Activated T-cell treated with anti-CD3 and anti-CD28 coated beads, Interleukin-2, amount 50 U/mL, for 4 hours (primary cell): Measurements from ENCODE around the gene IYD. TPM values are rescaled to one million over a fixed set of nuclear protein-coding genes. Genes with fewer than 3 reads are reported as not detected.

Experiments used
- ATAC-seq, 2 donors: fragments of 200-7000 bp; cut with Tn5 transposase; one replicate each; pipeline ENCODE4 v1.10.0; 2021
- DNase-seq: peaks from one replicate; pipeline ENCODE4 v3.0.0-alpha.2; 2020
- H3K27me3 Mint-ChIP-seq: one replicate; pipeline ENCODE4 v1.8.0; 2021; ENCODE audit warnings: low read depth, mixed read lengths
- H3K36me3 Mint-ChIP-seq: one replicate; pipeline ENCODE4 v1.8.0; 2022; ENCODE audit warnings: mixed read lengths; ENCODE audit not compliant: insufficient read depth
- H3K4me1 Mint-ChIP-seq: one replicate; pipeline ENCODE4 v1.8.0; 2021; ENCODE audit warnings: low read depth, mixed read lengths
- H3K4me3 Mint-ChIP-seq: one replicate; pipeline ENCODE4 v1.8.0; 2021; ENCODE audit warnings: mild to moderate bottlenecking, moderate library complexity, mixed read lengths
- H3K9me3 Mint-ChIP-seq: one replicate; pipeline ENCODE4 v1.8.0; 2021; ENCODE audit warnings: mixed read lengths
- total RNA-seq, 3 donors: library from RNA; stranded (reverse); gene quantifications; one replicate each; pipeline ENCODE4 v1.2.1, GENCODE V29; 2021

IYD gene
- under 1 TPM in 1 of 3 donors, not detected in 2; 0.03 TPM for total RNA-seq

- ATAC-seq (no peak), DNase-seq (no peak)
- no peaks in the 10 kb centered on the region for H3K4me1 Mint-ChIP-seq
- H3K4me3 Mint-ChIP-seq = no peak within 1 kb of the TSS
- no peaks in the 10 kb centered on the region for H3K36me3 Mint-ChIP-seq
- peaks cover 3% of the 10 kb centered on the region for H3K27me3 Mint-ChIP-seq
- no peaks in the 10 kb centered on the region for H3K9me3 Mint-ChIP-seq
These were observed at the start of gene IYD for GRCh38 chr6:150368762-150369161. Gene IYD (plus strand): TSS chr6:150369012. CDS start chr6:150369032, 20 bp downstream.

- Mint-ChIP-seq H3K9me3 (no peaks in the 10 kb centered on the region), H3K27me3 (peaks cover 11% of the 10 kb centered on the region), H3K36me3 (no peaks in the 10 kb centered on the region), H3K4me1 (no peaks in the 10 kb centered on the region), H3K4me3 (no peak overlapping the region)
- DNase-seq (no peak), ATAC-seq (no peak)
These were observed 48.9 kb upstream of the IYD start for GRCh38 chr6:150319924-150320323.

- Mint-ChIP-seq H3K9me3 (no peaks in the 10 kb centered on the region), H3K4me1 (no peaks in the 10 kb centered on the region), H3K4me3 (no peak overlapping the region), H3K36me3 (no peaks in the 10 kb centered on the region), H3K27me3 (peaks cover 11% of the 10 kb centered on the region)
- no peak for DNase-seq
- no peak for ATAC-seq
These were observed 48.4 kb upstream of the IYD start for GRCh38 chr6:150320442-150320841.

- no peak overlapping the region for H3K4me3 Mint-ChIP-seq
- H3K27me3 Mint-ChIP-seq = peaks cover 6% of the 10 kb centered on the region
- no peak for ATAC-seq
- H3K4me1 Mint-ChIP-seq = no peaks in the 10 kb centered on the region
- no peaks in the 10 kb centered on the region for H3K9me3 Mint-ChIP-seq
- no peaks in the 10 kb centered on the region for H3K36me3 Mint-ChIP-seq
- DNase-seq = no peak
These were observed 46.3 kb upstream of the IYD start for GRCh38 chr6:150322466-150322871.

GRCh38 chr6:150323205-150323604 lies 45.6 kb upstream of the IYD start:
- no peaks in the 10 kb centered on the region for H3K36me3 Mint-ChIP-seq
- H3K4me1 Mint-ChIP-seq = no peaks in the 10 kb centered on the region
- ATAC-seq (no peak), DNase-seq (no peak)
- no peaks in the 10 kb centered on the region for H3K9me3 Mint-ChIP-seq
- H3K4me3 Mint-ChIP-seq = no peak overlapping the region
- peaks cover 6% of the 10 kb centered on the region for H3K27me3 Mint-ChIP-seq

GRCh38 chr6:150324044-150324443 lies 44.8 kb upstream of the IYD start:
- no peaks in the 10 kb centered on the region for H3K36me3 Mint-ChIP-seq
- ATAC-seq (no peak), DNase-seq (no peak)
- H3K27me3 Mint-ChIP-seq = peaks cover 4% of the 10 kb centered on the region
- no peaks in the 10 kb centered on the region for H3K9me3 Mint-ChIP-seq
- H3K4me3 Mint-ChIP-seq = no peak overlapping the region
- H3K4me1 Mint-ChIP-seq = no peaks in the 10 kb centered on the region

GRCh38 chr6:150325066-150325772 lies 43.6 kb upstream of the IYD start:
- no peaks in the 10 kb centered on the region for H3K4me1 Mint-ChIP-seq
- DNase-seq = no peak
- ATAC-seq = no peak
- H3K27me3 Mint-ChIP-seq = peaks cover 4% of the 10 kb centered on the region
- no peaks in the 10 kb centered on the region for H3K36me3 Mint-ChIP-seq
- H3K4me3 Mint-ChIP-seq = no peak overlapping the region
- no peaks in the 10 kb centered on the region for H3K9me3 Mint-ChIP-seq

GRCh38 chr6:150327117-150327774 lies 41.6 kb upstream of the IYD start:
- H3K9me3 Mint-ChIP-seq = no peaks in the 10 kb centered on the region
- DNase-seq (no peak), ATAC-seq (no peak)
- H3K36me3 Mint-ChIP-seq = no peaks in the 10 kb centered on the region
- H3K27me3 Mint-ChIP-seq = peaks cover under 1% of the 10 kb centered on the region
- no peak overlapping the region for H3K4me3 Mint-ChIP-seq
- no peaks in the 10 kb centered on the region for H3K4me1 Mint-ChIP-seq

GRCh38 chr6:150328744-150329405 lies 39.9 kb upstream of the IYD start:
- no peak for ATAC-seq
- H3K36me3 Mint-ChIP-seq = no peaks in the 10 kb centered on the region
- H3K9me3 Mint-ChIP-seq = no peaks in the 10 kb centered on the region
- no peaks in the 10 kb centered on the region for H3K27me3 Mint-ChIP-seq
- H3K4me1 Mint-ChIP-seq = no peaks in the 10 kb centered on the region
- no peak for DNase-seq
- no peak overlapping the region for H3K4me3 Mint-ChIP-seq

GRCh38 chr6:150331344-150331743 lies 37.5 kb upstream of the IYD start:
- Mint-ChIP-seq H3K4me3 (no peak overlapping the region), H3K4me1 (no peaks in the 10 kb centered on the region), H3K9me3 (no peaks in the 10 kb centered on the region), H3K36me3 (no peaks in the 10 kb centered on the region), H3K27me3 (peaks cover 5% of the 10 kb centered on the region)
- ATAC-seq (no peak), DNase-seq (no peak)

GRCh38 chr6:150332939-150333584 lies 35.8 kb upstream of the IYD start:
- no peaks in the 10 kb centered on the region for H3K9me3 Mint-ChIP-seq
- no peak overlapping the region for H3K4me3 Mint-ChIP-seq
- ATAC-seq (no peak), DNase-seq (no peak)
- H3K27me3 Mint-ChIP-seq = peaks cover 9% of the 10 kb centered on the region
- H3K4me1 Mint-ChIP-seq = no peaks in the 10 kb centered on the region
- H3K36me3 Mint-ChIP-seq = no peaks in the 10 kb centered on the region

GRCh38 chr6:150333585-150333941 lies 35.2 kb upstream of the IYD start:
- no peak overlapping the region for H3K4me3 Mint-ChIP-seq
- H3K27me3 Mint-ChIP-seq = peaks cover 9% of the 10 kb centered on the region
- ATAC-seq (no peak), DNase-seq (no peak)
- no peaks in the 10 kb centered on the region for H3K9me3 Mint-ChIP-seq
- no peaks in the 10 kb centered on the region for H3K4me1 Mint-ChIP-seq
- H3K36me3 Mint-ChIP-seq = no peaks in the 10 kb centered on the region

GRCh38 chr6:150334790-150335783 lies 33.7 kb upstream of the IYD start:
- H3K9me3 Mint-ChIP-seq = no peaks in the 10 kb centered on the region
- H3K4me1 Mint-ChIP-seq = no peaks in the 10 kb centered on the region
- H3K36me3 Mint-ChIP-seq = no peaks in the 10 kb centered on the region
- DNase-seq = no peak
- H3K27me3 Mint-ChIP-seq = peaks cover 11% of the 10 kb centered on the region
- no peak for ATAC-seq
- H3K4me3 Mint-ChIP-seq = no peak overlapping the region

GRCh38 chr6:150336299-150336698 lies 32.5 kb upstream of the IYD start:
- Mint-ChIP-seq H3K4me1 (no peaks in the 10 kb centered on the region), H3K27me3 (peaks cover 11% of the 10 kb centered on the region), H3K36me3 (no peaks in the 10 kb centered on the region), H3K4me3 (no peak overlapping the region), H3K9me3 (no peaks in the 10 kb centered on the region)
- ATAC-seq (peak in 1 of 2 donors; percentile 25), DNase-seq (no peak)
